ENCODE measurements around the gene GSTM2.
"Not testable (repeated sequence)": the region's sequence is repeated elsewhere in the genome, so short reads cannot be mapped to it uniquely, and the experiment has no call there.

Gene GSTM2

GRCh38 chr1:109705411-109705810 is 37.6 kb downstream of the GSTM2 start:
- no peak overlapping the region for H3K27ac ChIP-seq
- TF ChIP-seq CTCF (IDR thresholded peaks at IDR 0.05), result no peak
- no peak for TF ChIP-seq ZFX (IDR thresholded peaks at IDR 0.05; ENCODE audit: borderline replicate concordance)

- H3K27ac ChIP-seq, result not testable (repeated sequence)
These were observed 41.1 kb downstream of the GSTM2 start for GRCh38 chr1:109708949-109709348.

- H3K27ac ChIP-seq, result not testable (repeated sequence)
These were observed 42.0 kb downstream of the GSTM2 start for GRCh38 chr1:109709822-109710221.

GRCh38 chr1:109711593-109712320 is 43.9 kb downstream of the GSTM2 start, which contains the start of gene GSTM5:
Gene GSTM5 (plus strand): TSS chr1:109712251. CDS start chr1:109712313, 62 bp downstream.
- not testable (repeated sequence) for H3K27ac ChIP-seq

- TF ChIP-seq ZFX (IDR thresholded peaks at IDR 0.05; ENCODE audit: borderline replicate concordance) (no peak), CTCF (IDR thresholded peaks at IDR 0.05) (no peak)
- H3K27ac ChIP-seq, result no peak overlapping the region
These were observed 44.5 kb downstream of the GSTM2 start for GRCh38 chr1:109712321-109712864.

- TF ChIP-seq CTCF (IDR thresholded peaks at IDR 0.05) (no peak), ZFX (IDR thresholded peaks at IDR 0.05; ENCODE audit: borderline replicate concordance) (no peak)
- H3K27ac ChIP-seq, result no peak overlapping the region
These were observed 45.8 kb downstream of the GSTM2 start for GRCh38 chr1:109713636-109714035.

- TF ChIP-seq CTCF (IDR thresholded peaks at IDR 0.05), result no peak
- no peak for TF ChIP-seq ZFX (IDR thresholded peaks at IDR 0.05; ENCODE audit: borderline replicate concordance)
- no peak overlapping the region for H3K27ac ChIP-seq
These were observed 47.0 kb downstream of the GSTM2 start for GRCh38 chr1:109714661-109715372.

- H3K27ac ChIP-seq, result no peak overlapping the region
- TF ChIP-seq ZFX (IDR thresholded peaks at IDR 0.05; ENCODE audit: borderline replicate concordance) (no peak), CTCF (IDR thresholded peaks at IDR 0.05) (no peak)
These were observed 48.3 kb downstream of the GSTM2 start for GRCh38 chr1:109716121-109716520.
